ENCODE data around the gene DNAL1. TPM values are rescaled to one million over a fixed set of nuclear protein-coding genes. Genes with fewer than 3 reads are reported as not detected.
A peak's percentile ranks its signal among the peaks of the same experiment; 100 is the strongest.

Gene DNAL1
- total RNA-seq, 1 experiment from 2014 or later: 25.5 TPM

DNA sequence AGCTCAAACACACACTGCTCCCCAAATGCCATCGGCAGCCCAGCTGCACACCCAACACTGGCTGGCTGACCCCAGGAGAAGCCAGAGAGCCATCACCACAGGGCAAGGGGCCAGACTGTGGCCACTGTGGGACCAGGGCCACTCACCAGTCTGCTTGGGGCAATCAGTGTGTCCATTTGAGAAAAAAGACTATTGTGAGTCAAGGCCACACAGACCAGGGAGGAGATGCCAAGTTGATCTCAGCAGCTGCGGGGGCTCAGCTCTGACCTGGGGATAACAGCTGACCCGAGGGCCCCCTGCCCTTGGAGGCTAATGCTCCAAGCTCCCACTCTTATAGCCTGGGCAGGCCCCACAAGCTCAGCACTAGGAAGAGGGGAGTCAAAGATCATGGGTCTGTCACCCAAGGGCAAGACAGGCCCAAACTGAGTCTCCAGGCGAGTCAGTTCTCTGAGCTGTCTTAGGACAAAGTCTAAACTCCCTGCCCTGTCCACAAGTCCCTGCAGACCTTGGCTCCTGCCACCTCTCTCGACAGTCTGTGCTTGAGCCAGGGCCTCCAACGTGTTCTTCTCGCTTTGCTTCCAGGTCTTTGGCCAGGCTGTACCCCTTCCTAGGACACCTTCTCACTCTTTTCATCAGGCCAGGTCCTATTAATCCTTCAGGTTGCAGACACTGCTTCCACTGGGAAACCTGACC, 99.5 kb downstream of the DNAL1 start:
- TSS peak; percentile 35 for BruUV-seq (replicated peaks)
- Histone ChIP-seq H3K4me3 (no peak overlapping the region), H3K79me2 (ENCODE audit: low read depth) (peaks cover 92% of the 10 kb centered on the region), H4K20me1 (ENCODE audit: insufficient read depth) (peaks cover 21% of the 10 kb centered on the region), H3K4me1 (replicated peaks; ENCODE audit: insufficient read depth) (peaks cover 92% of the 10 kb centered on the region), H3K4me2 (peak overlapping the region; percentile 88), H3K36me3 (ENCODE audit: low read depth) (no peaks in the 10 kb centered on the region), H3K9me3 (ENCODE audit: insufficient read depth, low read depth) (no peaks in the 10 kb centered on the region), H2AFZ (no peak overlapping the region), H3K27me3 (ENCODE audit: insufficient read depth, low read depth) (no peaks in the 10 kb centered on the region), H3K27ac (peak overlapping the region; percentile 90), H3K9me2 (ENCODE audit: insufficient read depth) (no peaks in the 10 kb centered on the region), H3F3A (ENCODE audit: insufficient read depth, low read depth) (peaks cover 57% of the 10 kb centered on the region)
- DNase-seq: no peak
- TF ChIP-seq, protein P1, sequence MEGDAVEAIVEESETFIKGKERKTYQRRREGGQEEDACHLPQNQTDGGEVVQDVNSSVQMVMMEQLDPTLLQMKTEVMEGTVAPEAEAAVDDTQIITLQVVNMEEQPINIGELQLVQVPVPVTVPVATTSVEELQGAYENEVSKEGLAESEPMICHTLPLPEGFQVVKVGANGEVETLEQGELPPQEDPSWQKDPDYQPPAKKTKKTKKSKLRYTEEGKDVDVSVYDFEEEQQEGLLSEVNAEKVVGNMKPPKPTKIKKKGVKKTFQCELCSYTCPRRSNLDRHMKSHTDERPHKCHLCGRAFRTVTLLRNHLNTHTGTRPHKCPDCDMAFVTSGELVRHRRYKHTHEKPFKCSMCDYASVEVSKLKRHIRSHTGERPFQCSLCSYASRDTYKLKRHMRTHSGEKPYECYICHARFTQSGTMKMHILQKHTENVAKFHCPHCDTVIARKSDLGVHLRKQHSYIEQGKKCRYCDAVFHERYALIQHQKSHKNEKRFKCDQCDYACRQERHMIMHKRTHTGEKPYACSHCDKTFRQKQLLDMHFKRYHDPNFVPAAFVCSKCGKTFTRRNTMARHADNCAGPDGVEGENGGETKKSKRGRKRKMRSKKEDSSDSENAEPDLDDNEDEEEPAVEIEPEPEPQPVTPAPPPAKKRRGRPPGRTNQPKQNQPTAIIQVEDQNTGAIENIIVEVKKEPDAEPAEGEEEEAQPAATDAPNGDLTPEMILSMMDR (conservative IDR thresholded peaks at IDR 0.05): no peak
- TF ChIP-seq EZH2 (IDR thresholded peaks at IDR 0.05; ENCODE audit: low read depth): no peak
- ChIA-PET CTCF (interaction anchor here (0.5 to 1.0 kb wide), 4 partner anchors 14 to 44 kb away, joined by 3 to 6 read pairs (median 4); no protein-coding TSS in a partner anchor), POLR2A (ENCODE audit: unreplicated experiment) (interaction anchor here (1.3 kb wide), 1 partner anchor 107 kb away, joined by 14 read pairs; no protein-coding TSS in a partner anchor)
- intact Hi-C loops (cut with micrococcal nuclease; ENCODE audit: unreplicated experiment): loop anchor here (5.0 kb wide), 3 partner anchors 43 to 143 kb away; partner anchors contain the start of gene ZNF410

DNA sequence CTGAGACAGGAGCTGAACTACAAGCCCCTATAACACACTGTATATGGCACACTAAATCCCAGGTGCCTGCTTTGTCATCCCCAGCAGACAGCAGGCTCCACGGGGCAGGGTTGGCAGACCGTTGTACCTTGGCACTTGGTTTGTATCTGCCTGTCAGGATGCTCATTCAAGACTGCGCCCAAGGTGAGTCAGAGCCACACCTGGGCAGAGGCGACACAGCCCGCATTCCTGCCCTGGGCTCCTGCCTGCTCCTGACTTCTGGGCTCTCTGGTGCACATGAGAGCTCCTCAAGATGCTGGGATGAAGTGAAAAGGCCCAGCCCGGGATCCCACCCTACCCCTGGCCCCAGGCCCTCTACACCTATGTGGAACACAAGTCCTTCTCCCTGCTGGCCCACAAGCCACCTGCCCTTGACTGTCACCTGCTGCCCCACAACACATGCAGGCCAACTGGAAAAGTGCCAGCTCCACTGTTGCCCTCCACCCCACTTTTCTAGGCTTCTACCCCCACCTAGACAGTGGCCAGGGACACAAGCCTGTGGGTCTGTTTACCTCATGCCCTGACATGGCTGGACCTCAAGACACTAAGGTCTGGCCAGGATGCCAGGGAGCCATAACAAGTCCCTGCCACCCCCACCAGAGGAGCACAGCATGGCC, 100.2 kb downstream of the DNAL1 start:
- Histone ChIP-seq H3K4me2 (peak overlapping the region; percentile 88), H3K79me2 (ENCODE audit: low read depth) (peaks cover 92% of the 10 kb centered on the region), H3F3A (ENCODE audit: insufficient read depth, low read depth) (peaks cover 57% of the 10 kb centered on the region), H3K4me1 (replicated peaks; ENCODE audit: insufficient read depth) (peaks cover 85% of the 10 kb centered on the region), H4K20me1 (ENCODE audit: insufficient read depth) (peaks cover 21% of the 10 kb centered on the region), H3K4me3 (no peak overlapping the region), H3K9me3 (ENCODE audit: insufficient read depth, low read depth) (no peaks in the 10 kb centered on the region), H3K9me2 (ENCODE audit: insufficient read depth) (no peaks in the 10 kb centered on the region), H3K36me3 (ENCODE audit: low read depth) (no peaks in the 10 kb centered on the region), H2AFZ (no peak overlapping the region), H3K27me3 (ENCODE audit: insufficient read depth, low read depth) (no peaks in the 10 kb centered on the region), H3K27ac (peak overlapping the region; percentile 90)
- ChIA-PET CTCF (interaction anchor here (0.6 to 1.1 kb wide), 5 partner anchors 14 to 52 kb away, joined by 3 to 9 read pairs (median 5); no protein-coding TSS in a partner anchor), POLR2A (ENCODE audit: unreplicated experiment) (interaction anchor here (0.5 to 1.3 kb wide), 2 partner anchors 11 to 106 kb away, joined by 14 to 16 read pairs; no protein-coding TSS in a partner anchor)
- intact Hi-C loops (cut with micrococcal nuclease; ENCODE audit: unreplicated experiment): loop anchor here (5.0 kb wide), 3 partner anchors 42 to 142 kb away; partner anchors contain the start of gene ZNF410
- TF ChIP-seq EZH2 (IDR thresholded peaks at IDR 0.05; ENCODE audit: low read depth): no peak
- TF ChIP-seq, protein P1 (conservative IDR thresholded peaks at IDR 0.05): no peak
- TSS peak; percentile 19 for BruUV-seq (replicated peaks)
- peak; percentile 88 to 91 for DNase-seq

Measured in PC-9 (cell line).